CD4-positive, CD25-positive, alpha-beta regulatory T cell (primary cell): ENCODE measurements around the gene OR52R1. TPM values are rescaled to one million over a fixed set of nuclear protein-coding genes. Genes with fewer than 3 reads are reported as not detected.

ENCODE experiments used
- ATAC-seq, 2 donors: fragments of 150-1000 bp; cut with Tn5 transposase; one replicate each; pipeline ENCODE4 v1.10.0; 2021; ENCODE audit warnings: low read depth in 2 of 2, moderate number of reproducible peaks in 2 of 2, moderate library complexity in 1 of 2
- DNase-seq, 3 donors: peaks; one replicate each; pipeline versions ENCODE4 v3.0.0 to v3.0.0-alpha.2; 2012 to 2022; ENCODE audit warnings: mixed read lengths in 1 of 3
- H3K27ac ChIP-seq: one replicate; pipeline ENCODE4 v1.7.0; 2013; ENCODE audit warnings: mild to moderate bottlenecking, low read length; ENCODE audit not compliant: insufficient read depth, poor library complexity, severe bottlenecking
- H3K27me3 ChIP-seq: one replicate; pipeline ENCODE4 v1.7.0; 2013; ENCODE audit warnings: low read length; ENCODE audit not compliant: control insufficient read depth, insufficient read depth
- H3K36me3 ChIP-seq: one replicate; pipeline ENCODE4 v1.7.0; 2013; ENCODE audit warnings: mild to moderate bottlenecking, low read length, moderate library complexity; ENCODE audit not compliant: control insufficient read depth, insufficient read depth
- H3K4me1 ChIP-seq: 2 replicates; pipeline ENCODE4 v1.7.0; 2013; ENCODE audit warnings: mild to moderate bottlenecking, low read length; ENCODE audit not compliant: insufficient read depth, control insufficient read depth, poor library complexity, severe bottlenecking
- H3K4me3 ChIP-seq: one replicate; pipeline ENCODE4 v1.7.0; 2013; ENCODE audit warnings: low read depth, mild to moderate bottlenecking, low read length, moderate library complexity
- H3K9me3 ChIP-seq, 2 experiments: 1 replicate in 1 of 2; 2 replicates in 1 of 2; pipeline ENCODE4 v1.7.0; 2013; ENCODE audit warnings: low read length in 2 of 2, mild to moderate bottlenecking in 1 of 2, moderate library complexity in 1 of 2; ENCODE audit not compliant: control insufficient read depth in 2 of 2
- H3K27ac Mint-ChIP-seq, 3 donors: one replicate each; pipeline ENCODE4 v1.8.0; 2020 to 2022; ENCODE audit warnings: mild to moderate bottlenecking in 3 of 3, mixed read lengths in 3 of 3, moderate library complexity in 2 of 3
- H3K27me3 Mint-ChIP-seq: one replicate; pipeline ENCODE4 v1.8.0; 2022; ENCODE audit warnings: mild to moderate bottlenecking, mixed read lengths
- H3K36me3 Mint-ChIP-seq: one replicate; pipeline ENCODE4 v1.8.0; 2020; ENCODE audit warnings: mixed read lengths
- H3K4me1 Mint-ChIP-seq, 4 donors: one replicate each; pipeline ENCODE4 v1.8.0; 2020 to 2022; ENCODE audit warnings: mixed read lengths in 4 of 4, mild to moderate bottlenecking in 1 of 4
- H3K4me3 Mint-ChIP-seq, 4 donors: one replicate each; pipeline ENCODE4 v1.8.0; 2020 to 2022; ENCODE audit warnings: mild to moderate bottlenecking in 4 of 4, mixed read lengths in 4 of 4, moderate library complexity in 3 of 4
- H3K9me3 Mint-ChIP-seq, 7 donors: one replicate each; pipeline ENCODE4 v1.8.0; 2020 to 2022; ENCODE audit warnings: mixed read lengths in 7 of 7, mild to moderate bottlenecking in 3 of 7, moderate library complexity in 2 of 7
- polyA plus RNA-seq, 4 donors: library from polyadenylated mRNA; unstranded; fragments of 300-500 nt; fragmentation: Illumina TruSeq; gene quantifications; one replicate each; pipeline ENCODE4 v1.2.3, GENCODE V29; 2021
- total RNA-seq: library from RNA; stranded (reverse); gene quantifications from one replicate; pipeline ENCODE4 v1.2.3, GENCODE V29; 2022

OR52R1 gene
- total and polyA plus RNA-seq, 5 donors from 2014 or later, result not detected

GRCh38 chr11:4768094-4768493 is 36.1 kb downstream of the OR52R1 start:
- H3K27ac Mint-ChIP-seq, result no peak overlapping the region
- no peaks in the 10 kb centered on the region for H3K27me3 ChIP-seq

GRCh38 chr11:4766420-4767043 is 37.6 kb downstream of the OR52R1 start:
- Mint-ChIP-seq H3K4me1 (no peaks in the 10 kb centered on the region), H3K27me3 (no peaks in the 10 kb centered on the region), H3K27ac (no peak overlapping the region), H3K9me3 (peaks cover 0 to 4% (median 0%) of the 10 kb centered on the region in 7 donors), H3K36me3 (no peaks in the 10 kb centered on the region), H3K4me3 (no peak overlapping the region)
- DNase-seq (no peak), ATAC-seq (no peak)
- H3K27me3 ChIP-seq, result no peaks in the 10 kb centered on the region
- no peaks in the 10 kb centered on the region for H3K36me3 ChIP-seq
- H3K4me1 ChIP-seq, result no peaks in the 10 kb centered on the region
- no peaks in the 10 kb centered on the region for H3K9me3 ChIP-seq
- H3K4me3 ChIP-seq, result no peak overlapping the region
- H3K27ac ChIP-seq, result no peak overlapping the region

More at GRCh38 chr11:4768094-4768493, 36.1 kb downstream of the OR52R1 start:
- no peak overlapping the region for H3K4me3 Mint-ChIP-seq
- Histone ChIP-seq H3K4me1 (no peaks in the 10 kb centered on the region), H3K27ac (no peak overlapping the region), H3K9me3 (no peaks in the 10 kb centered on the region), H3K36me3 (no peaks in the 10 kb centered on the region), H3K4me3 (no peak overlapping the region)
- peaks cover 0 to 4% (median 0%) of the 10 kb centered on the region in 7 donors for H3K9me3 Mint-ChIP-seq
- no peaks in the 10 kb centered on the region for H3K27me3 Mint-ChIP-seq
- H3K4me1 Mint-ChIP-seq, result no peaks in the 10 kb centered on the region
- ATAC-seq, result no peak
- H3K36me3 Mint-ChIP-seq, result no peaks in the 10 kb centered on the region
- DNase-seq, result no peak

- Histone ChIP-seq H3K4me3 (no peak overlapping the region), H3K9me3 (no peaks in the 10 kb centered on the region), H3K36me3 (no peaks in the 10 kb centered on the region), H3K27me3 (no peaks in the 10 kb centered on the region), H3K27ac (no peak overlapping the region), H3K4me1 (no peaks in the 10 kb centered on the region)
- Mint-ChIP-seq H3K9me3 (peaks cover 0 to 4% (median 0%) of the 10 kb centered on the region in 7 donors), H3K27ac (no peak overlapping the region), H3K27me3 (peaks cover 5% of the 10 kb centered on the region), H3K4me3 (no peak overlapping the region), H3K36me3 (no peaks in the 10 kb centered on the region), H3K4me1 (no peaks in the 10 kb centered on the region)
- ATAC-seq (no peak), DNase-seq (no peak)
Observed at GRCh38 chr11:4763096-4763495, 41.1 kb downstream of the OR52R1 start.

Other genes starting within 250 kb of the OR52R1 start
- gene OR52I2, start 222.6 kb downstream of the OR52R1 start, total RNA-seq, result not detected
- gene OR52I2, start 222.6 kb downstream of the OR52R1 start, polyA plus RNA-seq, result not detected
- not detected for gene OR52I1, start 210.3 kb downstream of the OR52R1 start, total RNA-seq
- gene OR52I1, start 210.3 kb downstream of the OR52R1 start, polyA plus RNA-seq, result not detected
- gene TRIM68, start 196.1 kb downstream of the OR52R1 start, total RNA-seq, result 10.1 TPM
- 10 to 100 TPM; 17.0 to 22.3 (median 18.4) TPM for gene TRIM68, start 196.1 kb downstream of the OR52R1 start, polyA plus RNA-seq
- not detected for gene OR51D1, start 166.9 kb downstream of the OR52R1 start, total RNA-seq
- not detected for gene OR51D1, start 166.9 kb downstream of the OR52R1 start, polyA plus RNA-seq
- gene OR51E1, start 160.4 kb downstream of the OR52R1 start, total RNA-seq, result not detected
- not detected for gene OR51E1, start 160.4 kb downstream of the OR52R1 start, polyA plus RNA-seq
- gene OR51E2, start 106.5 kb downstream of the OR52R1 start, total RNA-seq, result not detected
- not detected for gene OR51E2, start 106.5 kb downstream of the OR52R1 start, polyA plus RNA-seq
- not detected for gene MMP26, start 99.6 kb downstream of the OR52R1 start, total RNA-seq
- gene MMP26, start 99.6 kb downstream of the OR52R1 start, polyA plus RNA-seq, result not detected
- gene OR51F1, start 34.4 kb downstream of the OR52R1 start, total RNA-seq, result not detected
- not detected for gene OR51F1, start 34.4 kb downstream of the OR52R1 start, polyA plus RNA-seq
- gene OR51F2, start 16.9 kb upstream of the OR52R1 start, total RNA-seq, result not detected
- gene OR51F2, start 16.9 kb upstream of the OR52R1 start, polyA plus RNA-seq, result not detected
- not detected for gene OR51S1, start 44.8 kb upstream of the OR52R1 start, total RNA-seq
- not detected for gene OR51S1, start 44.8 kb upstream of the OR52R1 start, polyA plus RNA-seq
- not detected for gene OR51T1, start 77.5 kb upstream of the OR52R1 start, total RNA-seq
- gene OR51T1, start 77.5 kb upstream of the OR52R1 start, polyA plus RNA-seq, result not detected
- gene OR51A7, start 99.4 kb upstream of the OR52R1 start, total RNA-seq, result not detected
- gene OR51A7, start 99.4 kb upstream of the OR52R1 start, polyA plus RNA-seq, result not detected
- gene OR51G2, start 115.0 kb upstream of the OR52R1 start, total RNA-seq, result not detected
- gene OR51G2, start 115.0 kb upstream of the OR52R1 start, polyA plus RNA-seq, result not detected
- not detected for gene OR51G1, start 120.0 kb upstream of the OR52R1 start, total RNA-seq
- gene OR51G1, start 120.0 kb upstream of the OR52R1 start, polyA plus RNA-seq, result not detected
- not detected for gene OR51A4, start 143.2 kb upstream of the OR52R1 start, total RNA-seq
- not detected for gene OR51A4, start 143.2 kb upstream of the OR52R1 start, polyA plus RNA-seq
- not detected for gene OR51A2, start 151.3 kb upstream of the OR52R1 start, total RNA-seq
- gene OR51A2, start 151.3 kb upstream of the OR52R1 start, polyA plus RNA-seq, result not detected
- not detected for gene OR51L1, start 190.5 kb upstream of the OR52R1 start, total RNA-seq
- gene OR51L1, start 190.5 kb upstream of the OR52R1 start, polyA plus RNA-seq, result not detected
- gene OR52J3, start 242.1 kb upstream of the OR52R1 start, total RNA-seq, result not detected
- not detected for gene OR52J3, start 242.1 kb upstream of the OR52R1 start, polyA plus RNA-seq